H1 (cell line): ENCODE measurements around the gene CLEC4F. TPM values are rescaled to one million over a fixed set of nuclear protein-coding genes. Genes with fewer than 3 reads are reported as not detected.

ENCODE experiments used
- CEBPB ChIP-seq: IDR thresholded peaks from 2 replicates; pipeline ENCODE4 v1.6.1; 2012; ENCODE audit warnings: low read depth, low read length
- POLR2AphosphoS5 ChIP-seq: IDR thresholded peaks from 2 replicates; pipeline ENCODE4 v1.6.1; 2011; ENCODE audit warnings: low read depth, low read length
- POU5F1 ChIP-seq: IDR thresholded peaks from 2 replicates; pipeline ENCODE4 v1.6.1; 2011; ENCODE audit warnings: low read depth, mild to moderate bottlenecking, low read length, moderate library complexity
- RBBP5 ChIP-seq: IDR thresholded peaks from 2 replicates; pipeline ENCODE4 v1.7.1; 2012; ENCODE audit warnings: low read depth, mild to moderate bottlenecking, inconsistent platforms, low read length, moderate library complexity, borderline replicate concordance
- RNF2 ChIP-seq: fragments of 200-900, 300-1000 bp; sonication (generic); IDR thresholded peaks from 2 replicates; pipeline ENCODE4 v1.7.1; 2016; ENCODE audit warnings: borderline replicate concordance, low read depth, mild to moderate bottlenecking, antibody characterized with exemption, low read length; ENCODE audit not compliant: poor library complexity, severe bottlenecking; ENCODE audit errors: missing control alignments
- TAF7 ChIP-seq: optimal IDR thresholded peaks from 2 replicates; pipeline ENCODE3; 2011; ENCODE audit warnings: low read depth, mild to moderate bottlenecking, inconsistent platforms, low read length, moderate library complexity, borderline replicate concordance
- polyA plus RNA-seq, 7 experiments: library from polyadenylated mRNA; depleted of rRNA in 3 of 7; stranded (reverse) in 5 of 7; unstranded in 2 of 7; fragments of >200 nt in 5 of 7; fragments of 200-250 nt in 2 of 7; gene quantifications; 1 replicate in 5 of 7; 2 replicates in 1 of 7; 4 replicates in 1 of 7; pipeline versions ENCODE4 v1.2.1 to v1.2.3, GENCODE V29; 2011 to 2013; ENCODE audit warnings: missing spikeins in 2 of 7, mixed read lengths in 2 of 7
- total RNA-seq: library from RNA; stranded (reverse); fragmentation: NEBNext Ultra II Directional; extraction: Animal tissue kit (Norgen Biotek cat#: 25700); gene quantifications from 2 replicates; pipeline ENCODE4 v1.2.1, GENCODE V29; 2021

The CLEC4F gene
- total and polyA plus RNA-seq, 2 of the 8 experiments (the other 6 are each of a cell fraction or from before 2014, with no cell fraction given) = not detected

DNA sequence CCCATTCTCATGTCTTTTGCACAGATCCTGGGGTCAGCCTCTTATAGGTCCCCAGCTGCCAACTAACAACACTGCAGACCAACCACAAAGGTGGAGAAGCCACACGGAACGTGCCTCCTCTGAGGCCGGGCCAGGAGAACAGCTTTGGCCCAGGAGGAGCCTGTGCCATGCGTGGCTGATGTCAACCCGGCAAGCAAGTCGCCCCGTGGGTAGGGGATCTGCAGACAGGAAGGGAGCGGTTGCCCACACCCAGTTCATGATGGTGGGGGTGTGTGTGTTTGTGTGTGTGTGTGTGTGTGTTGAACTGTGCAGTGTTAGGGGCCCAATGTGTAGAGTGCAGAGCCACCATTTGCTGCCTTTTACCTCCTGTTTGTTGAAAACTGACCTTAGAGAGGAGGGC is 2.4 kb upstream of the CLEC4F start (continued):
- TF ChIP-seq TAF7 (no peak), RNF2 (no peak), RBBP5 (no peak), CEBPB (no peak), POLR2AphosphoS5 (no peak), POU5F1 (no peak)
